Muscle of leg (tissue), 11 donors: ENCODE results near the gene ATG2B. TPM values are rescaled to one million over a fixed set of nuclear protein-coding genes. Genes with fewer than 3 reads are reported as not detected.
"Not testable (repeated sequence)": the region's sequence is repeated elsewhere in the genome, so short reads cannot be mapped to it uniquely, and the experiment has no call there.

ENCODE experiments used
- DNase-seq: peaks from one replicate; pipeline ENCODE4 v3.0.0; 2013
- H3K27ac ChIP-seq: one replicate; pipeline ENCODE4 v1.5.1; 2013; ENCODE audit warnings: mild to moderate bottlenecking, low read length, control low read depth
- H3K27me3 ChIP-seq: one replicate; pipeline ENCODE4 v1.6.1; 2013; ENCODE audit warnings: low read length; ENCODE audit not compliant: control insufficient read depth, insufficient read depth
- H3K36me3 ChIP-seq: one replicate; pipeline ENCODE4 v1.6.1; 2013; ENCODE audit warnings: low read length; ENCODE audit not compliant: control insufficient read depth, insufficient read depth
- H3K4me1 ChIP-seq: one replicate; pipeline ENCODE4 v1.6.1; 2013; ENCODE audit warnings: low read length; ENCODE audit not compliant: control insufficient read depth, insufficient read depth
- H3K4me3 ChIP-seq: one replicate; pipeline ENCODE4 v1.5.1; 2013; ENCODE audit warnings: low read length, control low read depth
- H3K9me3 ChIP-seq: replicated peaks from 2 replicates; pipeline ENCODE4 v1.6.1; 2013; ENCODE audit warnings: low read depth, low read length; ENCODE audit not compliant: control insufficient read depth
- WGBS: methylation state at CpG from one replicate; pipeline ENCODE4 v1.1.5; 2013; ENCODE audit warnings: missing lambda C conversion rate; ENCODE audit not compliant: insufficient coverage; 5-methylcytosine and 5-hydroxymethylcytosine counted together
- polyA plus RNA-seq, 8 donors: library from polyadenylated mRNA; unstranded; fragments of 120-200 nt; gene quantifications; one replicate each; pipeline versions ENCODE4 v1.2.1 to v1.2.3, GENCODE V29; 2013; ENCODE audit warnings: inconsistent platforms in 1 of 8, low replicate concordance in 1 of 8; ENCODE audit not compliant: insufficient read length in 8 of 8, insufficient read depth in 1 of 8
- total RNA-seq: library from RNA; stranded (reverse); fragments of 120-200 nt; gene quantifications from one replicate; pipeline ENCODE4 v1.2.4, GENCODE V29; 2013

The ATG2B gene
- total and polyA plus RNA-seq, 9 donors: 12.5 to 17.8 (median 14.5) TPM

- H3K36me3 ChIP-seq: peaks cover 4% of the 10 kb centered on the region
- no peak for DNase-seq
- no peaks in the 10 kb centered on the region for H3K4me1 ChIP-seq
- H3K4me3 ChIP-seq: no peak overlapping the region
- no peaks in the 10 kb centered on the region for H3K9me3 ChIP-seq
- WGBS: no CpG with 5 or more reads among the region's 1 CpG
- no peaks in the 10 kb centered on the region for H3K27me3 ChIP-seq
- no peak overlapping the region for H3K27ac ChIP-seq
Measured at GRCh38 chr14:96246539-96246847, 116.6 kb downstream of the ATG2B start.

- no peak for DNase-seq
- no peaks in the 10 kb centered on the region for H3K9me3 ChIP-seq
- 100% methylated on average over 2 of the region's 3 CpGs for WGBS
- no peak overlapping the region for H3K27ac ChIP-seq
- peaks cover 5% of the 10 kb centered on the region for H3K36me3 ChIP-seq
- no peaks in the 10 kb centered on the region for H3K27me3 ChIP-seq
- no peaks in the 10 kb centered on the region for H3K4me1 ChIP-seq
- no peak overlapping the region for H3K4me3 ChIP-seq
Measured at GRCh38 chr14:96245710-96246538, 117.2 kb downstream of the ATG2B start.

GRCh38 chr14:96245074-96245473, 118.1 kb downstream of the ATG2B start:
- H3K4me3 ChIP-seq, H3K4me1 ChIP-seq, H3K27me3 ChIP-seq, H3K27ac ChIP-seq, DNase-seq, H3K9me3 ChIP-seq, H3K36me3 ChIP-seq: not testable (repeated sequence)
- no CpG with 5 or more reads among the region's 3 CpGs for WGBS

- Histone ChIP-seq H3K27me3 (no peaks in the 10 kb centered on the region), H3K4me1 (no peaks in the 10 kb centered on the region), H3K4me3 (no peak overlapping the region), H3K36me3 (peaks cover 5% of the 10 kb centered on the region), H3K27ac (no peak overlapping the region), H3K9me3 (no peaks in the 10 kb centered on the region)
- no peak for DNase-seq
- 82% methylated on average over 2 of the region's 5 CpGs for WGBS
Measured at GRCh38 chr14:96243785-96244184, 119.4 kb downstream of the ATG2B start.

- DNase-seq: no peak
- H3K4me1 ChIP-seq: no peaks in the 10 kb centered on the region
- H3K9me3 ChIP-seq: no peaks in the 10 kb centered on the region
- peaks cover 2% of the 10 kb centered on the region for H3K27me3 ChIP-seq
- no peak overlapping the region for H3K27ac ChIP-seq
- 100% methylated on average over 3 of the region's 10 CpGs for whole genome bisulfite sequencing
- H3K36me3 ChIP-seq: peaks cover 6% of the 10 kb centered on the region
- H3K4me3 ChIP-seq: no peak overlapping the region
Measured at GRCh38 chr14:96242126-96242525, 121.0 kb downstream of the ATG2B start.

- Histone ChIP-seq H3K36me3 (peaks cover 7% of the 10 kb centered on the region), H3K9me3 (no peaks in the 10 kb centered on the region), H3K4me1 (no peaks in the 10 kb centered on the region), H3K27ac (no peak overlapping the region), H3K4me3 (no peak overlapping the region), H3K27me3 (peaks cover 2% of the 10 kb centered on the region)
- 94% methylated on average over 18 of the region's 18 CpGs for WGBS
- no peak for DNase-seq
Measured at GRCh38 chr14:96240641-96241040, 122.5 kb downstream of the ATG2B start.

- no peak overlapping the region for H3K27ac ChIP-seq
- H3K4me1 ChIP-seq: peaks cover 5% of the 10 kb centered on the region
- no peaks in the 10 kb centered on the region for H3K9me3 ChIP-seq
- H3K27me3 ChIP-seq: peaks cover 2% of the 10 kb centered on the region
- DNase-seq: no peak
- 92% methylated on average over 2 of the region's 9 CpGs for WGBS
- peaks cover 7% of the 10 kb centered on the region for H3K36me3 ChIP-seq
- no peak overlapping the region for H3K4me3 ChIP-seq
Measured at GRCh38 chr14:96239711-96240141, 123.4 kb downstream of the ATG2B start.

GRCh38 chr14:96238676-96239265, 124.4 kb downstream of the ATG2B start:
- WGBS: 74% methylated on average over 4 of the region's 7 CpGs
- Histone ChIP-seq H3K27me3 (peaks cover 2% of the 10 kb centered on the region), H3K27ac (no peak overlapping the region)

GRCh38 chr14:96237641-96238040, 125.5 kb downstream of the ATG2B start:
- 66% methylated on average over 2 of the region's 2 CpGs for WGBS
- H3K36me3 ChIP-seq: peaks cover 7% of the 10 kb centered on the region
- peaks cover 20% of the 10 kb centered on the region for H3K4me1 ChIP-seq
- H3K27me3 ChIP-seq: peaks cover 2% of the 10 kb centered on the region
- no peaks in the 10 kb centered on the region for H3K9me3 ChIP-seq
- no peak overlapping the region for H3K4me3 ChIP-seq
- no peak overlapping the region for H3K27ac ChIP-seq
- DNase-seq: no peak

More at GRCh38 chr14:96238676-96239265, 124.4 kb downstream of the ATG2B start:
- no peaks in the 10 kb centered on the region for H3K9me3 ChIP-seq
- DNase-seq: no peak
- H3K4me1 ChIP-seq: peaks cover 15% of the 10 kb centered on the region
- H3K36me3 ChIP-seq: peaks cover 7% of the 10 kb centered on the region
- no peak overlapping the region for H3K4me3 ChIP-seq

- no CpG with 5 or more reads among the region's 4 CpGs for WGBS
- DNase-seq: no peak
Measured at GRCh38 chr14:96235426-96235825, 127.7 kb downstream of the ATG2B start.

More at GRCh38 chr14:96235426-96235825, 127.7 kb downstream of the ATG2B start:
- Histone ChIP-seq H3K27ac (no peak overlapping the region), H3K4me1 (peaks cover 30% of the 10 kb centered on the region), H3K27me3 (peaks cover 2% of the 10 kb centered on the region), H3K9me3 (no peaks in the 10 kb centered on the region), H3K4me3 (no peak overlapping the region), H3K36me3 (peaks cover 3% of the 10 kb centered on the region)
